ENCODE measurements around the gene MRPL42. TPM values are rescaled to one million over a fixed set of nuclear protein-coding genes. Genes with fewer than 3 reads are reported as not detected.

MRPL42 gene
- total and polyA plus RNA-seq, 9 donors, result 22.4 to 72.7 (median 44.9) TPM

- DNase-seq, result peak in 4 of 5 donors; percentile 12 to 58 (median 37)
- WGBS, 3 donors, result 68 to 70% (median 69%) methylated on average over 11 of the region's 11 CpGs
- H3K27me3 ChIP-seq, result no peaks in the 10 kb centered on the region
- no peaks in the 10 kb centered on the region for H3K9me3 ChIP-seq
- H3K27ac ChIP-seq, result no peak overlapping the region
- no peaks in the 10 kb centered on the region for H3K4me1 ChIP-seq (ENCODE audit: insufficient read depth)
- H3K4me3 ChIP-seq, result no peak overlapping the region
- no peaks in the 10 kb centered on the region for H3K36me3 ChIP-seq
- TF ChIP-seq CTCF (IDR thresholded peaks at IDR 0.05) (peak; percentile 53 to 77 (median 63)), EP300 (IDR thresholded peaks at IDR 0.05) (no peak)
- intact Hi-C loops (cut with DNase I), result loop anchor here (2.0 to 5.0 kb wide), 2 partner anchors 598 to 599 kb away; no protein-coding TSS in a partner anchor
Observed at GRCh38 chr12:93502802-93503623, 35.7 kb downstream of the MRPL42 start.

GRCh38 chr12:93507165-93507564 is 39.9 kb downstream of the MRPL42 start:
- Histone ChIP-seq H3K4me3 (no peak overlapping the region), H3K27me3 (no peaks in the 10 kb centered on the region), H3K27ac (no peak overlapping the region), H3K36me3 (no peaks in the 10 kb centered on the region), H3K9me3 (no peaks in the 10 kb centered on the region), H3K4me1 (ENCODE audit: insufficient read depth) (no peaks in the 10 kb centered on the region)
- intact Hi-C loops (cut with DNase I), result no loop called here
- DNase-seq, result no peak
- no peak for TF ChIP-seq POLR2A (IDR thresholded peaks at IDR 0.05)
- no peak for TF ChIP-seq CTCF (IDR thresholded peaks at IDR 0.05)

- Histone ChIP-seq H3K9me3 (no peaks in the 10 kb centered on the region), H3K4me3 (no peak overlapping the region), H3K4me1 (ENCODE audit: insufficient read depth) (no peaks in the 10 kb centered on the region), H3K27ac (no peak overlapping the region), H3K27me3 (no peaks in the 10 kb centered on the region), H3K36me3 (no peaks in the 10 kb centered on the region)
- DNase-seq, result no peak
- intact Hi-C loops (cut with DNase I), result no loop called here
- TF ChIP-seq EP300 (IDR thresholded peaks at IDR 0.05), result no peak
- no peak for TF ChIP-seq CTCF (IDR thresholded peaks at IDR 0.05)
- no peak for TF ChIP-seq POLR2A (IDR thresholded peaks at IDR 0.05)
- 88 to 100% (median 97%) methylated on average over 1 of the region's 1 CpG for WGBS, 3 donors
Observed at GRCh38 chr12:93509506-93509905, 42.2 kb downstream of the MRPL42 start.

- TF ChIP-seq CTCF (IDR thresholded peaks at IDR 0.05) (no peak), EP300 (IDR thresholded peaks at IDR 0.05) (no peak), POLR2A (IDR thresholded peaks at IDR 0.05) (no peak)
- Histone ChIP-seq H3K9me3 (no peaks in the 10 kb centered on the region), H3K4me3 (no peak overlapping the region), H3K27ac (no peak overlapping the region), H3K27me3 (no peaks in the 10 kb centered on the region), H3K36me3 (no peaks in the 10 kb centered on the region), H3K4me1 (ENCODE audit: insufficient read depth) (no peaks in the 10 kb centered on the region)
- DNase-seq, result no peak
- WGBS, 3 donors, result 60 to 76% (median 74%) methylated on average over 5 of the region's 5 CpGs
- intact Hi-C loops (cut with DNase I), result loop anchor here in 1 of 4 donors (10.0 kb wide), 1 partner anchor 120 kb away; no protein-coding TSS in a partner anchor
Observed at GRCh38 chr12:93514853-93515252, 47.5 kb downstream of the MRPL42 start.
